Left cardiac atrium (tissue), 2 donors: ENCODE measurements around the gene LYVE1. TPM values are rescaled to one million over a fixed set of nuclear protein-coding genes. Genes with fewer than 3 reads are reported as not detected.

ENCODE experiments used
- total RNA-seq, 2 donors: library from RNA; stranded (reverse); fragmentation: NEBNext Ultra II Directional; extraction: Animal tissue kit (Norgen Biotek cat#: 25700); gene quantifications; one replicate each; pipeline ENCODE4 v1.2.1, GENCODE V29; 2021
- donor health status: DM: no; HTN: yes; CAD: no; lungs with severe emphysema.
- donor health status: DM: yes; HTN: yes; CAD: no.

Gene LYVE1
- total RNA-seq, 2 donors from 2014 or later, result 95.2 to 250 TPM

Other genes starting within 250 kb of the LYVE1 start
- gene AMPD3, start 113.4 kb downstream of the LYVE1 start, total RNA-seq, result 1 to 10 TPM; 4.4 to 4.7 TPM
- gene RNF141, start 27.5 kb downstream of the LYVE1 start, total RNA-seq, result 10 to 100 TPM; 34.7 to 34.8 TPM
- 10 to 100 TPM in 1 of 2 donors, 1 to 10 TPM in 1; 9.7 to 15.6 TPM for gene IRAG1, start 125.1 kb upstream of the LYVE1 start, total RNA-seq
- gene CTR9, start 182.6 kb upstream of the LYVE1 start, total RNA-seq, result 10 to 100 TPM; 22.5 to 24.5 TPM
- 100 to 1,000 TPM; 665 to 793 TPM for gene EIF4G2, start 240.3 kb upstream of the LYVE1 start, total RNA-seq